GM21515 (cell line): Measurements from ENCODE around the gene HMX2.

Source experiments
- ATAC-seq: cut with Tn5 transposase; IDR thresholded peaks from one replicate; pipeline ENCODE4 v1.9.1; 2021; ENCODE audit not compliant: unreplicated experiment

The HMX2 gene, protein sequence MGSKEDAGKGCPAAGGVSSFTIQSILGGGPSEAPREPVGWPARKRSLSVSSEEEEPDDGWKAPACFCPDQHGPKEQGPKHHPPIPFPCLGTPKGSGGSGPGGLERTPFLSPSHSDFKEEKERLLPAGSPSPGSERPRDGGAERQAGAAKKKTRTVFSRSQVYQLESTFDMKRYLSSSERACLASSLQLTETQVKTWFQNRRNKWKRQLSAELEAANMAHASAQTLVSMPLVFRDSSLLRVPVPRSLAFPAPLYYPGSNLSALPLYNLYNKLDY

DNA sequence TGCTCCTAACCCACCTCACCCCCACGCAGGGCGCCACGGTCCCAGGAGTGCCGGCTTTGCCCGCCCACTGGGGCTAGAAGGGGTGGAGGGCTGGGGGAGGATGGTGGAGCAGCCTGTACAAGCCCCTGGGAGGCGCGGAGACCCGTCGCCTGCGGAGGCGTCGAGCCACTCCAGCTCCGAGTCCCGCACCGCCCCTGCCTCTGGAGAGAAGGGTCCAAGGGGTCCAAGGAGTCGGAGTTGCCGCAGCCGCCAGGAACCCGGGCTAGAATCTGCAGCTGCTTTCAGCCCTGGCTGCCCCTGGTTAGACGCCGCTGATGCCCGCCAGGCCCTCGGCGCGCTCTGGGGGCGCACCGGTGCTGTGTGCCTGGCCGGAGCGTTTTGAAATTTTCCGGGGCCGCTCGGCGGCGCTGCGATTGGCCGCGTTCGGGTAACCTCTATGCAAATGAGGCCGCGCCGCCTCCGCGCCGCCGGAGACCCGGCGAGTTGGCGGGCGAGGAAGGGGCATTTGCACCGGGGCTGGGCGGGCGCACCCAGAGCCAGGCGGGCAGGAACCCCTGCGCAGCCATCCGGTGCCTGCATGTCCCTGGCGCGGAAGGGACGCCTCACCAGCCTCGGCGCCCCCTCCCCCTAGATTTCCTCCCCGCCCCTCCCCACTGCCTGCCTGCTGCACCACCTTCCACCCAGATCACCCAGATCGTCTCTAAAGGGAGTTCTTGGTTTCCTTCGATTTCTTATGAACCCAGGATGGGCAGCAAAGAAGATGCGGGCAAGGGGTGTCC, at the start of gene HMX2:
Gene HMX2 (plus strand): TSS at position 502 of the 779 bp plus-strand sequence. CDS start 243 bp downstream, at position 745.
- ATAC-seq: peak; percentile 38

DNA sequence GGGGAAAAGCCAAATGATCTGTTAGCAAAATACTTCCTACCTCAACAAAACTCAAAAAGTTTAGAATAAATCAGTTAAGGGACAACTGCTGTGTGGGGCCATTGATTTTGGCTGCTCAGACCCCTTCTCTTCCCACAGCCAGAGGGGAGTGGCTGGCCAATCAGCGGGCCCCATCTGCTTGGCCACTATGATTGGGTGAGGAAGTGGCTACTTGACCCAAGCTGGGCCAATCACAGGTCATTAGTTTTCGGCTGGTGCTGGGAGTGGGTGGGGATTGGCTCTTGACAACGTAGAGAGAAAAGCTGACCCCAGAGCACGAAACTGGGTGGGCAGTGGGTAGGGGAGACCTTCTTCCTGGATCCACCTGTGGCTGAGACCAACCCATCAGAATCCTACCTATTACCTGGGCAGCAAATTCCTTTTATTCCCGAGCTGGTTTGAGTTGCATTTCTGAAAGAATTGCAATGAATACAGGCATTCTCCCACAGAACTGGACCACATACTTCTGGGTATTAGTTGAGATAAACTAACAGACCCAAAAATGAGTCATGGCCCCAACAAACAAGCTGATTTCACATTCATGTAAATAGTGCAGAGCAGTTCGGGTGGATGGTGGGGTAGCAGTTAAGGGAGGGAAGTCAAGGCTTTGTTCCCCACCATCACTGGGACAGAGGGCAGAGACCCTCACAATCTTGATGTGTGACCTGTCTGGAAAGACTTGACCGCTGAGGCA, 47.7 kb upstream of the HMX2 start:
- no peak for ATAC-seq

DNA sequence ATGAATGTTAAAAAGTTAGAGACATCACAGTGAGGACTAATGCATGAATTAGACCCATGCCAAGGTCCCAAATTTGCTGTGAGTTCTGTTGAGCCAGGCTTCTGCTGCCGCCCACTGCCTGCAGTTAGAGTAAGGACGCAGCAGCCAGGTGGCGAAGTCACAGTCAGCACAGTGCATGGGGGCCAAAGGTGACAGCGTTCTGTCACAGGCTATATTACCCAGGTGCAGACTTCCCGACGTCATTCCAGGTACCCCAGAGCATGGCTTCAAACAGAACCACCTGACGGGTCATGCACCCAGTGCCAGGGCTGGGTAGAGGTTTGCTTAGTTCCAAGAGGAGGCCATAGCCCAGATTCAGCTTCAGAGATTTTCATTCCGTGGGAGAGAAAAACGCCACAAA, 46.1 kb upstream of the HMX2 start:
- no peak for ATAC-seq

DNA sequence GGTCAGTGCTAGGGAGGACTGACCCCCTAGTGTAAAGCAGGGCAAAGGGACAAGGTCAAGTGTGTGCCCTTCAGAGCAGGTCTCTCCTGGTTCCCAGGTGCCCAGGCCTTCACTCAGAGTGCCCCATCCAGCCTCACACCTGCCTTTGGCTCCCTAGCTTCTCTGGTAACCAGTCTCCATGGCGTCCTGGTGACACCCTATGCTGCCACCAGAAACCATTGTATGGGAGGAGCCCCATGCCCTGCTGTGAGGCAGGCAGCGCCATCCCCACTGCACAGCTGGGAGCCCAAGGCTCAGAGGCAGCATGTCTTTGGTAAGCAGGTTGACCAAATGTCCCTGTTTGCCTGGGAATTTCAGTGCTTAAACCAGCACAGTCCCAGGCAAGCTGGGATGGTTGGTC, 45.3 kb upstream of the HMX2 start:
- no peak for ATAC-seq

DNA sequence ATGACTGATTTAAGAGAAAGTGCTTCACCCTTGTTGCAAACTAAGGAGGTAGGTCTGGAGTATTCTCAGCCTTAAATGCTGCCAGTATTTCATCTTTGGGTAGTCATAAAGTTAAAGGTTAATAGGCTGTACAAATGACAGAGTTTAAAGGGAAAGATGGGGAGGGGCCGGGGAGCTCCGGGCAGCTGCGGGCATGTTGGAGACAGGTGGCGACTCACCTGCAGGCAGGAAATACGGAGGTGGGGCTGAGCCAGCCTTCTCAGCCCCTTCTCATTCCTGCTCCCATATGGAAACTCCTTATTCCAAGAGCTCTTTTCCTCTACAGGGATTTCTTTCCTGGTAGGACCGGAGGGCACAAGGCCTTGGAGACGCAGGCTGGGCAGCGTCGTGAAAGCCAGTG, 44.0 kb upstream of the HMX2 start:
- ATAC-seq: no peak

DNA sequence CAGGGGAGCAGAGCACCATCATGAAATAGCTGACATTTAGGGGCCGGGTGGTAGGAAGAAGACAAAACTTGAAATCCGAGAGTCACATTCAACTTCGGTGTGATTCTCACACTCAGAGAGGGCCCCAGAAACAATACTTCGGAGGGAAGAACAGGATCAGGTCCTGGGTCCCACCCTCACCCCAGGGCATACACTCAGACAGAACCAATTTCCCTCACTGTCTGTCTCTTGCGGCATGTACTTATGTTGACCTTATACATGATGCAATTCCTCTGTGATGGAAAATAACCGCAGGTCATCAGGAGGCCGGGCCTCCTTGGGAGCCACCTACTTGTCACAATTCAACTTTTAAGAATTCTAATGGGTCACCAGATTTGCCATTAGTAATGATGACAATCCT, 38.5 kb upstream of the HMX2 start:
- no peak for ATAC-seq

DNA sequence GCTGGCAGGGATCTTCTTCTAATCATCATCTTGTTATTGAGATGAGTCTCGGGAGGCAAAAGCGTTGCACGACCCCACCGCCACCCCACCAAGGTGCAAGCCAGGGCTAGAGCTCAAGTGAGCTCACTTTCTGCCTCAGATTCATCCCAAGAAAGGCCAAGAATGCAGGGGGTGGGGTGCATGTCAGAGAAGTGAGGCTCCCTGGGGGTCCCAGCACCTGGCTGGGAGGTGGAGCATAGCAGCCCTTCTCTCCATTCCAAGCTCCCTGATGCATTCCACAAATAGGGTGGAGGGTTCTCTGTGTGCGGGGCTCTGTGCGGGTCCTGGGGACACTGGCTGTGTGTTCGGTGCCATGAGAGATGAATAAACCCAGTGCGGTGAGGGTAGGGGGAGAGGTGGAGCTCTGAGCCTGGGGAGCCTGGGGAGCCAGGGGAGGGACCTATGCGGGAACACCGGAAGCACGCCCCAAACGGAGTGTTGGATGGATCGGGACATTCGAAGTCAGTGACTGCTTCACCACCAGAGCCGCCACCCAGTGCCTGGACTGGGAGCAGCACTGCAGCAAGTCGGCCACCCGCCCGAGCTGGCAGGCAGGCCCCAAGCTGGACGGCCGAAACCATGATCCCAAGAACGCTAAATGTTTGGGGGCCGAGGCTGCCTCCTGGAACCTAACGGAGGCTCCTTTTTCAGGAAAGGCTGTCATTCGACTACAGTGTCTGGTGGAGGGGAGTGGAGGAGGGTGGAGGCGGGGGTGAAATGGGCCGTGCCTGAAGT, 30.1 kb upstream of the HMX2 start:
- no peak for ATAC-seq

DNA sequence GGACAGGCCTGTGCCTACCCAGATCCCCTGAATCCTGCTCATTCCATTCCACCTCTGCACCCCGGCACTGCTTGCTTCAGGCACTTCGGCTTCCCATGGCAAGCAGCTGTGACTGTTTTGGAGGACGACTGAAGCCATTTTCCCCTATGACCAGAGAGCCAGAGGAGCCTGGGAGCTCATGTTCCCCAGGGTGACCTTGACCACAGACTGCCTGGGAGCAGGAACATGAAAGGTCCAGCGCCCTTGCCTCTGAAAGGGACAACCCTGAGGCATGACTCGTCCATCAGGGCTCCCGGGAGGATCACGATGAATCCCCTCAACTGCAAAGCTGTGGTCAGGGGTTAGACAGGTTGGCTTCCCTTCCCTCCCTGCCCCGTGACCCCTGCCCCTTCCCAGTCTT, 28.9 kb upstream of the HMX2 start:
- ATAC-seq: no peak

DNA sequence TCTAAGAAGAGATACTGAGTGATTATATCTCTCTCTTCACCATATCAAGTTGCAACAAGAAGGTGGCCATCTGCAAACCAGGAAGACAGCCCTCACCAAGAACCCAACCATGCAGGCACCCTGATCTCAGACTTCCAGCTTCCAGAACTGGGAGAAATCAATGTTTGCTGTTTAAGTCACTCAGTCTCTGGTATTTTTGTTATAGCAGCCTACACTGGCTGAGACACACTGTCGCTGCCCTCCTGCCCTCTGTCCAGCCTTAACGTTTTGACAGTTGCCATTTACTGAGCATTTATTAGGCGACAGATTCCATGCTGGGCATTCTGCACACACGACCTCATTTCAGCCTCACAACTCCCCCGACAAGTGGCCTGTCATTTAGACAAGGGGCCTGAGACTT, 21.7 kb upstream of the HMX2 start:
- no peak for ATAC-seq

DNA sequence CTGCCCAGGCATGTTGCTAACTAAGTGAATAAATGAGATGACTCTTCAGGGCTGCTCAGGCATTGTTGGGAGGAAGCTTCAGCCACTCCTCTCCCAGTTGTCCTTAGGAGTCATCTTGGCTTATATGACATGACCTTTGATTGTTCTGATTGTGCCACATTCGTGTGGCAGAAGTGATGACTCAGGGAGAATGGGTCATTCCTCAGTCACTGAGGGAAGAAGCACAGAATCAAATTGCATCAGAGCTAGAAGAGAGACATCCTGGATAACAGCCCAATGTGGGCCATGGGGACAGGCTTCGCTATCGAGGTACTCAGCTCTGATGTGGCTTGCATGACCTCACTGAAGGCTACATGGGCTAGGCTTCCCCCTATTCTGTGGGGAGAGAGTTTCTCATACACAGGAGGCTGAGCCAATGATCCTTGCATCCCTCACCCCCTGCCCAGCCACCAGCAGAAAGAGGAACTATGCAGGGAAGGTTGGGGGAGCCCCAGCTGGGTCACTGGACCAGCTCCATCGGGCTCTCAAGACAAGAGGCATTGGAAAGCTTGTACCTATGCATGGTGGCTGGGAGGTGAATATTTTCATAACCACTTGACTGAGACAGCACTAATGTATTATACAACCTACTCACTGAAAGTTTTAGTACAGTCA, 18.2 kb upstream of the HMX2 start:
- no peak for ATAC-seq

DNA sequence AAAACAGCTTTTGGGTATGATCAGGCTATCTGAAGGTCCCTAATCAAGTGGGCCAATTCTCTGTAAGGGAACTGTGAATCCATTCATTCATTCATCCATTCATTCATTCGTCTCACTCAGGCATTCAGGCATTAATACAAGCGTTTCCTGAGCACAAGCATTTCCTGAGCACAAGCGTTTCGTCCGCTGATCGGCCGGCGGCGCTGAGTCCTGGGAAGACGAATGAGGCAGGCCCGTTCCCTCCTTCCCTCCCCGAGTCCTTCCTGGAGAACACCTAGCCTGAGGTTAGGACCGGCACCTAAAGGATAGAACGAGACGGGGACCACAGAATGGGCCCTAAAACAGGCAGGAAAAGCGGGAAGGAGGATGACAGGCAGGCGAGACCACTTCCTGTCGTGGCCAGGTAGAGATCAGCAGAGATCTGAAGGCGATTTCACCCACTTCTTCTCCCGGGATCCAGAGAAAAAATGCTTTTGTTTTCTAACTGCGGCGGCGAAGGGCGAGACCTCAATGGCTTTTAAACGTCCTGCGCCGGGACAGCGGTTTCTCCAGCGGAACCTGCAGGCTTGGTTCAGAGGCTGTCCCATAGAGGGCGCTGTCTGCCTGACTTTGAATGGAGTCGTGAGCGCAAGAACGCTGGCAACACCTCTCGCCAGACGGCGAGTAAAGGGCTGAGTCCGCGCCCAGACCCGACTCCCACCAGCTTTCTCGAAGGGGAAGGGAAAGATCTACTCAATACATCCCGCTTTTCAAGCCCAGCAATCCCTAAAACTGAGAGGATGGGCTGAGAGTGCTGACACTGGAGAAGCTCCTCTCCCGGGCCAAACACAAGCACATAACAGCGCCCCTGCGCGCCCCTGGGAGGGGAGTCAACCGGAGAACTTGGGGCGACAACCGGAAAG, 15.1 kb upstream of the HMX2 start:
- ATAC-seq: peak; percentile 49

DNA sequence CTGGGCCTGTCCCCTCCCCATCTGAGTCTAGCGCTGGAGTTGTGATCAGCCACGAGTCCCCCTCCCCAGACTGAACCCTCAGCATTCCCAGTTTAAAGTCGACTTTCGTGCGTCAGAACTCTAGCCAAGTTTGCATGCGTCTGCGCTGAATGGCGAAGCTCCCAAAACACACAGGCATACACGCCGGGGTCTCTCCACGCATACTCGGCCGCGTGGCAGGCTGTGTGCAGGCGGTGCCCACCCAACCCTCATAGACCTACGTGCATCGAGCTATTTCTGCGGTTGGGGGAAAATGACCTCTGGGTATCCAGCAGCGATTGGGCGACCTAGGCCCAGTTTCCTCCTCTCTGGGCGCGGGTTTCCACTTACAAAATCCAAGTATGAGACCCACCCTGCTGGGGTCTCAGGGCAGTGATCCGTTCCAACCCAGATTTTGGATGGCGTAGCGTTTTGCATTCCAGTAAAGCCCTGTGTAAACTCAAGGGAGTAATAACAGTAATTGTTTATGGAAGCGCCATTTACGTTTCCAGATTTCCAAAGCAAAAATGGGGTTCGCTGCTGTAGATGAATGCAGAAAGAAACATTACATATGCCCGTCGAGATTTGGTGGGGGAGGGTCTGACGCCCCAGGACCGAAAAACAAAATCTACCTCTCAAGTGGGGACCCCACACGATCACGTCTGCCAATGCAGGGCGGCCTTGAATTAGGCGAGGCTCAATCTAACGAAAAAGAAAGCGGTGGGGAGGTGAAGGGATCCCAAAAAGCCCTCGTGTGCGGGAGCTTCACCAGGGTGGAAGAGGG, 14.2 kb upstream of the HMX2 start:
- no peak for ATAC-seq

DNA sequence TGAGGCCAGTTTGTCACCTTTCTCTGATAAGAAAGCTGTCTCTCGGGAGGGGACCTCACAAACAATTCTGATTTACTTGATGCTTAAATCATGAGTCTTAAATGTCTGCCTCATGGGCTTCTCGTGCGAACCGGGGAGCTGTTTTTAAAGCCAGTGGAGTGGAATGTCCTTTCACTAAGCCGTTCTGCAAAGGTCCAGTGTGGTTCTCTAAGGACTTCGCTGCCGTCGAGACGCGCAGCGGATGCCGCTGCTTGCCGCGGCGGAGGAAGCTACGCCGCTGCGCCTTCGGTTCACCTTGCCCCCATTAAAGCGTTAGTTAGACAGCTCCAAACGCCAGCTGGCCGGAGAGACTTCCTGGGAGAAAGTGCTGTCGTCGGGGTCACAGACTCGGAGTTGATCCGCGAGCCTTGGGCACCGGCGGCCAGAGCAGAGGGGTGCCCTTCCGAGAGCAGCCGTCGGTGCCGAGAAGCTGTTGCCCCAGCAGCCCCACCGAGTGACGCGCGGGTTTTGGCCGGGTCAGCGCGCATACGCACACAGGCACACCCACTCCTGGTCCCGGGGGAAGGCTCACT, 13.5 kb upstream of the HMX2 start:
- no peak for ATAC-seq

DNA sequence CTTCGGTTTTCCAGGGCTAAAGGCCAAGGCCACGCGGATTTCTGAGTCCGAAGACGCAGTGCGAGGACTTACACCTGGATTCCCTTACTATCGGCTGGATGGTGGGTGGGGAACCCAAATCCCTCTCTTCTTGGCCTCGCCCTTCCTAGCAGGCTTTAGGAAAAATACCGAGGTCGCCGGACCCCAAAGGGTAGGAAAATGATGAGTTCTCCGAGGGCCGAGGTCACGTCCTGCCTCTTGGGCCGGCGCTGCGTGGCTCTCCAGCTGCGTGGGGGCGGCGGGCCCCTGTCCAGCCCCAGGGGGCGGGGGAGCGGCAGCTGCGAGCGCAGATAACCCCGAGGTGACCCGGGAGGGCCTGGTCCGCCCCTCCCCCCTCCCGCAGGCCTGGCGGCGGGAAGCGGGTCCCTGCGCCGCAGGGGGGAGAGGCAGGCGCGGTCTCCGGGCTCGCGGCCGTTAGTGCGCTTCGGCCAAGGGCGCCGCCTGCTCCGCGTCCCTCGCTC, 13.0 kb upstream of the HMX2 start:
- no peak for ATAC-seq

DNA sequence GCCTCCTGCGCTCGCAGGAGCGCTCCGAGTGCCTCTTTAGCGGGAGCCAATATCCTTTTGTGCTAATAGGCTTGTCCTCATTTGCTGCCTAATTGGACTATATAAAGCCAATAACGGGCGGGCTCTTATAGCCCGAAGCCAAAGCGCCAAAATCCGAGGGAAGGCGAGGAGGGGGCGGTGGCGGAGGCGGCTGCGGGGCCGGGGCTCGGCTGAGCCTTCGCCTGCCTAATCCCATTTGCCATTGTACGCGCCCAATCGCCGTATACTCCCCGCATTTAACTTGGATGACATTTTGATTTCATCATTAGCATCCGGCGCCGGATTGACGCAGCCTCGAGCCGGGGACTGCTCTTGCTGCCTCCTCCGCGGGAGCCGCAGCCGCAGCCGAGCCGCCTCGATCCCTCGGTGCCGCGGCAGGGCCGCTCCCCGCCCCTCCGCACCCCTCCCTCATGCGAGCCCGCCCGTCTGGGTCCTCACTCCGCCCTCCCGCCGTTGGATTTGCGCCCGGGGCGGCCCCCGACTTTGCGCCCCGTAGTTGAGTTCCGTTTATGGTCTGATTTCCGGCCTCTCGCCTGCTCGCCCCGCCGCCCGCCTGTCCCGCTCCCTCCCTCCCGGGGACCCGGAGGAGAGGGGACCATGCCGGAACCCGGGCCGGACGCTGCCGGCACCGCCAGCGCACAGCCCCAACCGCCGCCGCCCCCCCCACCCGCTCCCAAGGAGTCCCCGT, 12.4 kb upstream of the HMX2 start, which contains the start of gene HMX3:
Gene HMX3 (plus strand): TSS at position 556 of the 727 bp plus-strand sequence. CDS start 81 bp downstream, at position 637.
- no peak for ATAC-seq

DNA sequence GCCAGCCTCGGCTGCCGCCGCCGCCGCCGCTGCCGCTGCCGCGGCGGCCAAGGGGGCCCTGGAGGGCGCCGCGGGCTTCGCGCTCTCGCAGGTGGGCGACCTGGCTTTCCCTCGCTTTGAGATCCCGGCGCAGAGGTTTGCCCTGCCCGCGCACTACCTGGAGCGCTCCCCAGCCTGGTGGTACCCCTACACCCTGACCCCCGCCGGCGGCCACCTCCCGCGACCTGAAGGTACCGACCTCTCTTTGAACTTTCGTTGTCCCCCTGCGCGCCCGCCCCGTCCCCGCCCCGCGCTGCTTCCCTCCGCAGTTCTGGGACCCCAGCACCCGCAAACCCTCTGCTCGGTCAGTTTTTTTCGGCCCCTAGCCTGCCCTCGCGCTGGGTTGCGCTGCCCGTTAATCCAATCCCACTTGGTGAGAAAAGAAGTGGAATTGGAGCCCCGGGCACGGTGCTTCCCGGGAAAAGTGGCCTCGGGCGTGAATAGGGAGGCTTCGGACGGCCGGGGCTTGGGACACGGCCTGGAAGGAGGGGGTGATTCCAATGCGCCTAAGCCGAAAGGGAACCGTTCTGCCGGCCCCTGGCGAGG, 11.6 kb upstream of the HMX2 start:
- no peak for ATAC-seq
